Measurements from ENCODE around the gene UBE2R2.
"Not testable (repeated sequence)": the region's sequence is repeated elsewhere in the genome, so short reads cannot be mapped to it uniquely, and the experiment has no call there.

The UBE2R2 gene

GRCh38 chr9:33816327-33817252 is at the start of gene UBE2R2:
TSS of gene UBE2R2 (plus strand) at chr9:33817160. CDS start at chr9:33817758, 598 bp downstream.
- peak; percentile 92 for FAIRE-seq

GRCh38 chr9:33770156-33770880 is 46.6 kb upstream of the UBE2R2 start:
- not testable (repeated sequence) for DNase-seq (ENCODE audit: insufficient read length, low spot score); FAIRE-seq

More at GRCh38 chr9:33816327-33817252, at the start of gene UBE2R2:
- DNase-seq (ENCODE audit: insufficient read length, low spot score) = peak; percentile 90

GRCh38 chr9:33773135-33773534 is 43.8 kb upstream of the UBE2R2 start:
- not testable (repeated sequence) for DNase-seq (ENCODE audit: insufficient read length, low spot score); FAIRE-seq

GRCh38 chr9:33774074-33774659 is 42.8 kb upstream of the UBE2R2 start:
- not testable (repeated sequence) for FAIRE-seq; DNase-seq (ENCODE audit: insufficient read length, low spot score)

GRCh38 chr9:33776578-33776977 is 40.4 kb upstream of the UBE2R2 start:
- no peak for DNase-seq (ENCODE audit: insufficient read length, low spot score)
- FAIRE-seq = no peak

GRCh38 chr9:33778700-33779351 is 38.1 kb upstream of the UBE2R2 start:
- FAIRE-seq (peak; percentile 71), DNase-seq (ENCODE audit: insufficient read length, low spot score) (peak; percentile 37)

- FAIRE-seq (no peak), DNase-seq (ENCODE audit: insufficient read length, low spot score) (no peak)
Measured at GRCh38 chr9:33780276-33780675, 36.7 kb upstream of the UBE2R2 start.

GRCh38 chr9:33781736-33782135 is 35.2 kb upstream of the UBE2R2 start:
- FAIRE-seq = peak; percentile 79
- DNase-seq (ENCODE audit: insufficient read length, low spot score) = no peak

- DNase-seq (ENCODE audit: insufficient read length, low spot score) = no peak
- no peak for FAIRE-seq
Measured at GRCh38 chr9:33782395-33783152, 34.4 kb upstream of the UBE2R2 start.

- DNase-seq (ENCODE audit: insufficient read length, low spot score) (no peak), FAIRE-seq (peak; percentile 65)
Measured at GRCh38 chr9:33785914-33786313, 31.0 kb upstream of the UBE2R2 start.

- DNase-seq (ENCODE audit: insufficient read length, low spot score) (no peak), FAIRE-seq (no peak)
Measured at GRCh38 chr9:33786681-33787080, 30.3 kb upstream of the UBE2R2 start.

- DNase-seq (ENCODE audit: insufficient read length, low spot score) = no peak
- FAIRE-seq = no peak
Measured at GRCh38 chr9:33787839-33788238, 29.1 kb upstream of the UBE2R2 start.

- not testable (repeated sequence) for FAIRE-seq; DNase-seq (ENCODE audit: insufficient read length, low spot score)
Measured at GRCh38 chr9:33789429-33789828, 27.5 kb upstream of the UBE2R2 start.

GRCh38 chr9:33791117-33791516 is 25.8 kb upstream of the UBE2R2 start:
- DNase-seq (ENCODE audit: insufficient read length, low spot score) = no peak
- FAIRE-seq = no peak

- not testable (repeated sequence) for DNase-seq (ENCODE audit: insufficient read length, low spot score); FAIRE-seq
Measured at GRCh38 chr9:33793496-33793895, 23.5 kb upstream of the UBE2R2 start.

- DNase-seq (ENCODE audit: insufficient read length, low spot score) (no peak), FAIRE-seq (no peak)
Measured at GRCh38 chr9:33794560-33794959, 22.4 kb upstream of the UBE2R2 start.

- no peak for FAIRE-seq
Measured at GRCh38 chr9:33795281-33795680, 21.7 kb upstream of the UBE2R2 start, which contains the start of gene PRSS3. TSS of gene PRSS3 (plus strand) at chr9:33795561. CDS start at chr9:33795574, 13 bp downstream.

GRCh38 chr9:33795819-33796218 is 21.1 kb upstream of the UBE2R2 start:
- no peak for FAIRE-seq

More at GRCh38 chr9:33795281-33795680, 21.7 kb upstream of the UBE2R2 start, which contains the start of gene PRSS3:
- no peak for DNase-seq (ENCODE audit: insufficient read length, low spot score)

GRCh38 chr9:33796679-33797078 is 20.3 kb upstream of the UBE2R2 start:
- not testable (repeated sequence) for FAIRE-seq; DNase-seq (ENCODE audit: insufficient read length, low spot score)

More at GRCh38 chr9:33795819-33796218, 21.1 kb upstream of the UBE2R2 start:
- no peak for DNase-seq (ENCODE audit: insufficient read length, low spot score)

Data from GM19239 (cell line).